SHP77 treated with DMSO at 0.1 percent for 48 hours (cell line): Measurements from ENCODE around the gene MACROH2A1.

ENCODE experiments used
- DNase-seq: peaks from one replicate; lab custom pipeline; 2025; lab: John Stamatoyannopoulos, UW

Gene MACROH2A1

DNA sequence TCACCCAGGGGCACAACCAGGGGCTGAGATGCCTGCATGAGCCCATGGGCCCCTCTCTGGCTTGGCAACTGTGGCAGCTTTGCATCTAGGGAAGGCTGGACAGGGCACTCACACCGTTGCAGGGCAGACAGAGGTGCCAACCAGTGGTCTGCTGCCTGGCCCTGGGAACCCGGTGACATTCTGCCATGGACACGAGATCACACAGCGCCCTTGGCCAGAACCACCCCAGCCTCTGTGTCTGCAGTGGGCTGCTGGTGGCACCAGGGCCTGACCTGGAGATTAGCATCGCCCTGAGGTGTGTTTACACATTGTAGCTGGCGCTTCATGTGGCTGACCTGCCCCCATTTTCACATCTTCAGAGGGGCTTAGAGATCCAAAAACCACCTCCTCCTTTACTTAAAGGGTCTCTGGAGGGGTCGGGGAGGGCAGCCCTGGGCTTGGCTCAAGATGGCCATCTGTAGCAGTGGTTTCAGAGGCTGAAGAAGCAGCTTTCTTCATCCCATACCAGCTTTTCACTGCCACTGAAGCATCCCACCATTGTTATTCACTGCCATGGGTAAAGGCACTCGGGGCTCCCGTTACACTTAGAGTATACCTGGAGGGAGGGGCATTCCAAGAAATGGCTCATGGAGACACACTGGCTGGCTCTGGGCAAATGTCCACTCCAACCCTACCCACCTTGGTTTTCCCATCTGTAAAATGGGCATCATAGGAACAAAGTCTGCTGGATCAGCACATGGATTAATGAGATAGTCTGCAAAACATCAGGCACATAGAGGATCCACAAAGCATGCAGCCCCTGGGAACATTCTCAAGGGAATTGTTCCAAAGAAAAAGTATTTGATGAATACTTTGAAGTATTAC is 36.7 kb upstream of the MACROH2A1 start:
- no peak for DNase-seq

DNA sequence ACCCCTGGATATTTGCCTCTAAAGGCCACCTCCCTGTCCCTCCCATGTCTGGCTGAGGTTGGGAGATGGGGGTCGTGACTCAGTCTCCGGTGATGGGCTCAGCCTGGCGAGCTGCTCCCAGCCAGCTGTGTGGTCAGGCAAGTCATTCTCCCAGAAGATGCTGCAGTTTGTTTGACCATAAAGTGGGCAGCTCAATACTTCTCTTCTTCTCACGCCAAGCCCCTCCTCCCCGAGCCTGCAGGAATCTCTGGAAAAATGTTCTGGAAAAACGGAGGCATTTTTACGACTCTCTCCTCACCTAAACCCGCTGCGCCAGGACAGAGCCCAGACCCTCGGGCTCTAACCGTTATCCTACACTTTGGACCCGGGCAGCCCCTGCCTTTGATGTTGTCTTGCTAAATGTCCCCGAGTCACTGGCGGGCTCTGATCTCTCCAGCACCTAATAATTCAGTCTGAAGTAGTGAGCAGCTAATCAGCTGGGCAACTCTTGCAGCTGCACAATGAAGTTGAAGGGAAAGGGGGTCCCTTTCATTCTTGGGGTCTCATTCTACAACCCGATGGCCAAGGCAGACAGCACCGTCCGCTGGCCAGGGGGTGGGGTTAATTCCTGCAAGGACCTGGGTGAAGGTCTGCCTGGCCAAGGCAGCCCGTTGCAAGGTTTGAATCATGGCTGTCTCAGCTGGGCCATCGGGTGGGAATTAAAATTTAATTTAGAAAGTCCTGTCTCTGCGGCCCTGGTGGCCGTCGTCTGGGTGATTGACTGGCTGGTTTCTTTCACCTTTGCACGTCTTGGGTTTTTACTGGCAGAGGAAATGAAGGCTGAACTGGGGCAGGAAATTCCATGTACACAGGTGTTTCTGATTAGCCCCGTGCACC is 35.8 kb upstream of the MACROH2A1 start:
- no peak for DNase-seq

DNA sequence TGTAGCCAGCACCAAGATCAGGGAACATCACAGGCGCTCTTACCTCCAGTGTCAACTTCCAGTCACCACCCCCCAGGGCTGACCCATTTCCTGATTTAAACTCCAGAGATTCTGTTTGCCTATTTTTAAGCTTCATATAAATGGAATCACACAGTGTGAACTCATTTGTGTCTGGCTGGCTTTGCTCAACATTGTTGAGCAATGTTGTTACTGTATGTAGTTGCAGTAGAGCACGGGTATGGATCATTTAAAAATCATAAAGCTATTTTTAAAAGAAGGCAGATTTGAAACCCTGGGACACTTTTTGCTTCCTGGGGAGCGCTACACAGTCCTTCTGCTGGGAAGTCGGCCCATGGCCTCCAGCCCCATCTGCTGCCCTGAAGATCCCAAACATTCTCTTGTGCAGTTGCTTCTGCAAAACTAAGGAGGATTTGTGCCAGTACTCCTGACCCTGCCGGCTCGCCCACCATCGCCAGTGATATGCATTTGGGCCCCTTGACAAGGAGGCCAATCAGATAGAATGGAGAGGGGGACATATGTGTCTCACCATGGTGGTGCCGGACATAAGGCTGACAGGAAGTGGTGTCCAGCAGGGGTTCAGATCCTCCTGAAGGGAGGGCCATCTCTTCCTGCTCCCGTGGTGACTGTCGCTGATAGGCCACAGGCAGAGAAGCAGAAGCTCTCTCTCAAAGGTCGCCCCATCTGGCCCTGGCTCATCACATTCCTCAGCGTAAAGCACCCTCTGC is 34.8 kb upstream of the MACROH2A1 start:
- DNase-seq = no peak

- no peak for DNase-seq
These were observed 33.1 kb upstream of the MACROH2A1 start for GRCh38 chr5:135432113-135432512.

DNA sequence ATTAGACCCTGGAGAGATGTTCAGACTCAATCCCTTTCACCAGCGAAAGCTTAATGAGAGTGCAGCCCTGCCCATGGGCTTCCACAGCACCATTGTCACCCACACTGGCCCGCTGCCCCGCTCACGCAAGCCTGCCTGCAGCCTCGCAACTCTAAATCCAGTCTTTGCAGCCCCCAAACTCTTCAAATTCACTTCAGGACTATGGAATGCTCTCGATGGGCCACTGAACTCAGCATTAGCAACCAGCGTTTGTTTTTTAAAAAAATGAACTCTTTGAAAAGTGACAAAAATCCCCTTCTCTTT is 31.1 kb upstream of the MACROH2A1 start:
- no peak for DNase-seq

DNA sequence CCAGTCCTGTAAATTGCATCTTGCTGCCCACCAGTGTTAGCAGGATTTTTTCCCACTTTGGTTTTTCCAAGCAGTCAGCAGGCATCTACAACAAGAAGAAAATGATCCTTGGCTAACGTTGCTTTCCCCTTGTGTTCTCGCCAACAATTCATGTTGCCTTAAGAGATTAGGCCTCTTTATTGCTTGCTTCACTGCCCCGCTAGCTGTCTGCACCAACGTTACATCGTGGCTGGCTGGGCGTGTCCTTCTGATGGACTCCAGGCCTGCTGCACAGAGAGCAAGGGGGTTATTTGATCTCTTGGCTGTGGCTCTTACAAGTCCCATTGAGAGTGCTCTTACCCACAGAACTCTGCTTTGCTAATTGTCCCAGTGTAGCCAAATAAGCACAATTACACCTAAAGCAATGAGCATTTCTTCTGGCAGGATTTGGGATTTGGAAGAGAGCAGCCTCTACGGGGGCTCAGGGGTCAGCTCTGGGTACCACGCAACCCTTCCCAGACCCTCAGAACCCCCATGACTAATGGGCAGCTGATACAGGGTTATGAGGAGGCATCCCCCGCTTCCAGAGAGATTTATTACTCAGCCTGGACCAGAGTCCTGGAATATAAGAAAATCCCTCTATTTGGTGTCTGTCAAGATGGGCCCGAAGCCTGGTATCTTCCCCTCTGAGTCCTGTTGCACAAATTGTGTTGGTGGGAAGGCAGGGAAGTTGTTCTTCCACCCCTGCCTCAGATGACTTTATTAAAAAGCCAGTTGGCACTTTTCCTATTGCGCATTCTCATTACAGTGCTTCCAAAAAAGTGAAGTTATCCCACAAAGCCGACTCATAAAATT is 30.5 kb upstream of the MACROH2A1 start:
- DNase-seq = no peak

- DNase-seq = no peak
These were observed 29.6 kb upstream of the MACROH2A1 start for GRCh38 chr5:135428586-135428985.

- DNase-seq = peak; percentile 37
These were observed 27.4 kb upstream of the MACROH2A1 start for GRCh38 chr5:135426102-135427082.

- DNase-seq = no peak
These were observed 26.6 kb upstream of the MACROH2A1 start for GRCh38 chr5:135425641-135426040.

- DNase-seq = no peak
These were observed 24.8 kb upstream of the MACROH2A1 start for GRCh38 chr5:135423846-135424168.

DNA sequence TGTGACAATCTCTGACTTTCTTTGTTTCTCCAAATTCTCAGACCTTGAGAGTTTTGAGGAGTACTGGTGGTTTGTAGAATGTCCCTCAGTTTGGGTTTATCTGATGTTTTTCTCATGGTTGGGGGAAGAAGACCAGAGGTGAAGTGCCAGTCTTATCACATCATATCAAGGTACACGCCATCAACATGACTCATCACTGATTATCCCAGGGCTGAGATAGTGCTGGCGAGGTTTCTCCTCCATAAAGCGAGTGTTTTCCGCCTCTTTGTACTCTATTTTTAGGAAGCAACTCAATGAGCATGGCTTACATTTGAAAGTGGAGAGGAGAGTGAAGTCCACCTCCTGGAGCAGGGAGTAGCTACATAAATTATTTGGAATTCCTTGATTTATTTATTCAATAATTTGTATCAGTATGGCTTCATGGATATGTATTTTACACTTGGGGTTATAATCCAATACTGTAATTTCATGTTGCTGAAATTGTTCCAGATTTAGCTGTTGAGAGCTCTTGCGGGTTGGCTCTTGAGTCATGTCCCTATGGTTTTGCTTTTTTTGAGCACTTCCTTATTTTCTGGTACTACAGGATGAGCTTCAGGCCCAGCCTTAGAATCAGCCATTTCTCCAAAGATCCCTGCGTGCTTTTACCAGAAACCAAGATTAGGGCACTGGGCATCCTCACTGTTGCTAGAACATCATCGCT is 24.3 kb upstream of the MACROH2A1 start:
- DNase-seq = no peak

- no peak for DNase-seq
These were observed 23.4 kb upstream of the MACROH2A1 start for GRCh38 chr5:135422419-135422818.

GRCh38 chr5:135417083-135417482 is 18.1 kb upstream of the MACROH2A1 start:
- no peak for DNase-seq

GRCh38 chr5:135405082-135405481 is 6.1 kb upstream of the MACROH2A1 start:
- no peak for DNase-seq

GRCh38 chr5:135402031-135402430 is 3.0 kb upstream of the MACROH2A1 start:
- no peak for DNase-seq

DNA sequence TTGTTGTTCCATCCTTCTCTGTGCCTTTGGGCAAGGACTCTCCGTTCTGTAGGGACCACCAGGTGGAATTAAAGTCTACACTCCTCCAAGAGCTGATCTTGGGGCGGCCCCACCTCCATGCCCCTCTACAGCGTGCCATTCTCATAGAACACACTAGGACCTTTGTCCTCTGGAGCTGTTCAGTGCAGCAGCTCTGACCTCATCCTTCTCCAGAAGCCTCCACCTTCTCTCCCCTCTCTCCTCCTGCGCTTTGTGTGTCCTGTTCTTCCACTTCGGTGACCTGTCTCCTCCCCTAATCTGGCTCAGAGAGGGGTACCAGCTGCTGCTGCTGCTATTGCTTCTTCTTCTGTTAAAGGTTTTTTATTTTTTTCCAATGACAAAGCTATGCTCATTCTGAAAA is 1.8 kb upstream of the MACROH2A1 start:
- no peak for DNase-seq

GRCh38 chr5:135399794-135400542 is 937 bp upstream of the MACROH2A1 start:
- DNase-seq = no peak

GRCh38 chr5:135398160-135398854 is 724 bp downstream of the MACROH2A1 start:
- no peak for DNase-seq

GRCh38 chr5:135397084-135397483 is 1.9 kb downstream of the MACROH2A1 start:
- DNase-seq = no peak
